WTC11 (cell line): ENCODE data around the gene SLX4.

Experiments used
- ATF1 ChIP-seq: sonication (generic); formaldehyde crosslinking; IDR thresholded peaks from 2 replicates; pipeline ENCODE4 v1.8.1; 2023; ENCODE audit warnings: mild to moderate bottlenecking, moderate library complexity, missing genetic modification reagents
- CTCF ChIP-seq: fragments of 200-600 bp; IDR thresholded peaks from 2 replicates; pipeline ENCODE4 v1.8.0; 2022; ENCODE audit warnings: antibody characterized with exemption
- FOXP1 ChIP-seq: sonication (generic); formaldehyde crosslinking; IDR thresholded peaks from 2 replicates; pipeline ENCODE4 v1.8.0; 2022; ENCODE audit warnings: missing genetic modification reagents, mild to moderate bottlenecking, moderate library complexity, borderline replicate concordance
- FOXP4 ChIP-seq: sonication (generic); formaldehyde crosslinking; IDR thresholded peaks from 2 replicates; pipeline ENCODE4 v1.8.0; 2022; ENCODE audit warnings: mild to moderate bottlenecking, missing genetic modification reagents
- ZNF263 ChIP-seq: sonication (generic); formaldehyde crosslinking; IDR thresholded peaks from 2 replicates; pipeline ENCODE4 v1.8.1; 2022; ENCODE audit warnings: low read depth, mild to moderate bottlenecking, moderate library complexity, missing genetic modification reagents
- ZNF512 ChIP-seq: sonication (generic); formaldehyde crosslinking; IDR thresholded peaks from 2 replicates; pipeline ENCODE4 v1.8.1; 2022; ENCODE audit warnings: missing genetic modification reagents, borderline replicate concordance
- ZSCAN18 ChIP-seq: fragments of 250-450 bp; sonication (Bioruptor Pico); IDR thresholded peaks from 2 replicates; pipeline ENCODE4 v2.1.2; 2022; ENCODE audit warnings: mild to moderate bottlenecking, moderate library complexity

- TF ChIP-seq ZNF512 (CRISPR knock-in tag): no peak
- no peak for TF ChIP-seq CTCF
- TF ChIP-seq ATF1: no peak
- no peak for TF ChIP-seq FOXP1 (CRISPR knock-in tag)
- no peak for TF ChIP-seq ZNF263
- no peak for TF ChIP-seq ZSCAN18 (CRISPR knock-in tag)
- no peak for TF ChIP-seq FOXP4 (CRISPR knock-in tag)
Observed at GRCh38 chr16:3594316-3595109, 16.9 kb downstream of the SLX4 start.
